ENCODE results near the gene GARIN3.
"Not testable (repeated sequence)": the region's sequence is repeated elsewhere in the genome, so short reads cannot be mapped to it uniquely, and the experiment has no call there.

GARIN3 gene

DNA sequence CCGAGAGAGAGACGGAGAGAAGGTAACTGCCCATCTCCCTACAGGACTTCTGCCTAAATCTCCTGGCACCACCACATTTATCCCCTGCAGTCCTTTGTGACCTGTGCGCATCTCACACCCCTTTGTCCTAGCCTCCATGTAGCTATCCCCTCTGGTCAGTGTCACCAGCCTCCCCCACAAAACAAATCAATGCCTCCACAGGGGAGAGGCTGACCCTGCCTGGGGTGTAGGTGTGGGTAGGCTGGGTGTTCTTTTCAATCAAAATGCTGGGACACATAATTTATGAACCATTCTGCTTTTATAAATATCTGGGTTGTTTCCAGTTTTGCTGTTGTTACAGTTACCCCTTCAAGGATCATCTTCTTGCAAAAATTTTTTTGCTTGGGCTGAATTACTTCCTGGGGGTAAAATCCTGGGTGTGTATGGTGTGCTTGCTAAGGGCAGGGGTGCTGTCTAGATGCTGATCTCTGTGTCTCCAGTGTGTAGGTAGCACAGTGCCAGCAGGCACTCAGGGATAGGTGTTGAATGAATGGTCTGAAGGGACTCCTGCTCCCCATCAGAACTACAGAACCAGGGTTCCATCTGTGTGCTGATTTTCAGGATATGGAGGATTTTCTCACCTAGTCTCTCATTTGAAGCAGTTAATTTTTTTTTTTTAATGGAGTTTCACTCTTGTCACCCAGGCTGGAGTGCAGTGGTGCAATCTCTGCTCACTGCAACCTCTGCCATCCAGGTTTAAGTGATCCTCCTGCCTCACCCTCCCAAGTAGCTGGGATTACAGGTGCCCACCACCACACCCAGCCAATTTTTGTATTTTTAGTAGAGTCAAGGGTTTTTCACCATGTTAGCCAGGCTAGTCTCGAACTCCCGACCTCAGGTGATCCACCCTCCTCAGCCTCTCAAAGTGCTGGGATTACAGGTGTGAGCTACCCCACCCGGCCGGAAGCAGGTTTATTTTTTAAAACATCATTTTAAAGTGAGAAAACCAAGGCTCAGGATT is at the start of gene GARIN3:
TSS of gene GARIN3 (minus strand) at position 51 of the 1,000 bp plus-strand sequence. CDS start 96 bp downstream, outside the sequence.
- no peaks in the 10 kb centered on the region for H3K36me3 Mint-ChIP-seq
- no peaks in the 10 kb centered on the region for H3K9me3 Mint-ChIP-seq (ENCODE audit: low read depth)
- H3K4me3 Mint-ChIP-seq = peak within 1 kb of the TSS; percentile 67
- peaks cover 74% of the 10 kb centered on the region for H3K4me1 Mint-ChIP-seq (ENCODE audit: low read depth)
- H3K27me3 Mint-ChIP-seq = no peaks in the 10 kb centered on the region
- peak within 1 kb of the TSS; percentile 83 for H3K27ac Mint-ChIP-seq

DNA sequence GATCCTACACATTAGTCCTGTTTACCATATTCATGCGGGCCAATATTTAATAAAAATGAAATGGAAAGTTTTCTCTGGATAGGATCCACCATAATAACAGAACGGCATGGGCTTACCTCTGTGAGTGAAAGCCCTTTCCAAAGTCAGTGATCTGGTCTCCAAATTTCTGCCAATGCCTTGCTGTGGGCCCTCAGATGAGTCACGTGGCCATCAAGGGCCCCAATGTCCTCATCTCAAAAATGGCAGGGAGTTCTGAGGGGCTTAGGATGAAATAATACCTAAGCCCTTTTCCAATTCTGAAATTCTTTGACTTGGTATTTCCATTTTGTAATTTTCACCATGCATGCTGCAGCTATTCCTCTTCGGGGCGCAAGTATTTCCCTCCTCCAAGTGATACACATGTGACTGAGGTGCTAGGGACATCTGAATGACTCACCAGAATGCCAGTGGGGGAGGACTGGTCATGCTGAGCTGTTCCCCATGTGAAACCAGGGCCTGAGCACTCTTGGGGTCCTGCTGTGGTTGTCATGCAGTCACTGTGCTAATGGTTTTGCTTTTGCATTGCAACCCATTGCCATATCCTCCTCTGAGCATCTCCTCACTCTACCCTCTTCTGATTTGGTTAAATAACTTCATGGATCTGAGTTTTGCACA is 49.6 kb upstream of the GARIN3 start:
- H3K9me3 Mint-ChIP-seq (ENCODE audit: low read depth) = no peaks in the 10 kb centered on the region
- H3K4me3 Mint-ChIP-seq = peak overlapping the region; percentile 82
- peaks cover 70% of the 10 kb centered on the region for H3K36me3 Mint-ChIP-seq
- H3K27ac Mint-ChIP-seq = peak overlapping the region; percentile 98
- H3K27me3 Mint-ChIP-seq = no peaks in the 10 kb centered on the region
- peaks cover 99% of the 10 kb centered on the region for H3K4me1 Mint-ChIP-seq (ENCODE audit: low read depth)

DNA sequence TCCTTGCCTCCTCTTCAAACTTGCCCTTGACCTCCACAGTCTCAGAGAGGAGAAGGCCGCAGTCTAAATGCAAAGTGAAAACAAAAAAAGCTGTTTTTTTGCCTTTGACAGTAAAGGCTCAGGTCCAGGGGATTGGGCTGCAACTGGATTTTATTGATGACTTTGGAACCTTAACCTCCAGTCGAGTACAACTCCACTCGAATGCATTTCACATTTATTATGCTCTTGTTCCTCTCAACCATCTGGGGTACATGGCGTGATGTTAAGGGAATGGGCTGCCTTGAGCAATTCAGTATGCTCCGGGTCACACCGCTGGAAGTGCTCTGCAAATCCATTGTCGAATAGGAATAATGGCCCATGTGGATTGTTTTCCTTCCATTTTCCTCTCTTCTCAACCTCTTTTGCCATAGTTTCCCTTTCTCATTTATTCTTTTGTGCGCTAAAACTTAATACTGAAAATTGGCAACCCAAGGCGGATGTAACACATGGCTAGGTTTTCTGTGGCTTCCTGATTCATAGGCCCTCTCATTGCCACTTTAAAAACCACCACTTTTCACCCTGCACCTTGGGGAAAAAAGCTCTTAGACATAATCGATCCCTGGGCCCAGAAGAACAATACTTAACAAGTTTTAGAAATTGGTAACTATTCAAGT is 48.9 kb upstream of the GARIN3 start:
- Mint-ChIP-seq H3K4me3 (peak overlapping the region; percentile 82), H3K9me3 (ENCODE audit: low read depth) (no peaks in the 10 kb centered on the region), H3K27ac (peak overlapping the region; percentile 98), H3K27me3 (no peaks in the 10 kb centered on the region), H3K36me3 (peaks cover 70% of the 10 kb centered on the region), H3K4me1 (ENCODE audit: low read depth) (peaks cover 97% of the 10 kb centered on the region)

GRCh38 chr5:157214415-157214814 is 48.4 kb upstream of the GARIN3 start:
- Mint-ChIP-seq H3K4me1 (ENCODE audit: low read depth) (peaks cover 96% of the 10 kb centered on the region), H3K27ac (peak overlapping the region; percentile 98), H3K36me3 (peaks cover 66% of the 10 kb centered on the region), H3K4me3 (peak overlapping the region; percentile 82), H3K9me3 (ENCODE audit: low read depth) (no peaks in the 10 kb centered on the region), H3K27me3 (no peaks in the 10 kb centered on the region)

DNA sequence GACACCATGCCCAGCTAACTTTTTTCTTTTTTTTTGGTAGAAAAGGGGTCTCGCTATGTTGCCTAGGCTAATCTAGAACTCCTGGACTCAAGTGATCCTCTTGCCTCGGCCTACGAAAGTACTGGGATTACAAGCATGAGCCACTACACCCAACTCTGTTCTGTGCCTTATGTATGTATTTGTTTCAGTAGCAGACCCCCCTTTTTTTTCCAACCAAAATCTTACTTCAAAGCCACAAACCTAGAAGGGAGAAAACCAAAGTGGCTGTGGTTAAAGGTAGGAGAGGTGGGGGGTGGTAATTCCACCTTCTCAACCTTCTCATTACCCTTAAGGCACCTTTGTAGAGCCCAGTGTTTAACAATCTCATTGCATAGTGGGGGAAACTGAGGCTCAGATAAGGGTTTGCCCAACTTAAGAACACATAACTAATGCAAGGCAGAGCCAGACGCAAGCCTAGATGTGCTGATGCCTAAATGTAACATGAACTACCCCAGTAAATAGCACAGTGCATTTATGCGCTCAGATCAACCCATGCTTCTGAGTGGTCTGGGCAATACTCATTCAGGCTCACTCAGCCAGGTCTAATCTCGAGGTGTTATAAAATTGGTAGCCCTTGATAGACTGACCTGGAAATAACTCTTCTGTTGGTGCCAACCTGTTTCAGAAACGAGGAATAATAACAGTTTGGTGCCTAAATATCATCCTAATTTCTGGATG is 47.6 kb upstream of the GARIN3 start:
- Mint-ChIP-seq H3K27me3 (no peaks in the 10 kb centered on the region), H3K9me3 (ENCODE audit: low read depth) (no peaks in the 10 kb centered on the region), H3K4me1 (ENCODE audit: low read depth) (peaks cover 96% of the 10 kb centered on the region), H3K36me3 (peaks cover 63% of the 10 kb centered on the region), H3K27ac (peak overlapping the region; percentile 98), H3K4me3 (peak overlapping the region; percentile 49)

DNA sequence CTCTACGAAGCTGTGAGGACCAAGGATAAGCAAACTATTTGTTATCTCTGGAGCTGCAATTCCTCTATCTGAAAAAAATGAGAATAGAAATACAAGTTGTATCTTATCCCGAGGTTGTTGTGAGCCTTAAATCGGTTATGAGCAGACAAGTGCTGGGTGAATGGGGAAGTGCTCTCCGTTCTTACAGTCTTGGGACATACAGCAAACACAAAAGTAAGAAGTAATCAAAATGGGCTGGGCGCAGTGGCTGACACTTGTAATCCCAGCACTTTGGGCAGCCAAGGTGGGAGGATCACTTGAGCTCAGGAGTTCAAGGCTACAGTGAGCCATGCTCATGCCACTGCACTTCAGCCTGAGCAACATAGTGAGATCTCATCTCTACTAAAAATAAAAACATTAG is 46.2 kb upstream of the GARIN3 start:
- Mint-ChIP-seq H3K4me3 (peak overlapping the region; percentile 49), H3K9me3 (ENCODE audit: low read depth) (no peaks in the 10 kb centered on the region), H3K36me3 (peaks cover 69% of the 10 kb centered on the region), H3K4me1 (ENCODE audit: low read depth) (peaks cover 96% of the 10 kb centered on the region), H3K27me3 (no peaks in the 10 kb centered on the region), H3K27ac (peak overlapping the region; percentile 98)

- H3K9me3 Mint-ChIP-seq (ENCODE audit: low read depth); H3K27me3 Mint-ChIP-seq: not testable (repeated sequence)
- peaks cover 93% of the 10 kb centered on the region for H3K4me1 Mint-ChIP-seq (ENCODE audit: low read depth)
- peaks cover 65% of the 10 kb centered on the region for H3K36me3 Mint-ChIP-seq
- peak overlapping the region; percentile 98 for H3K27ac Mint-ChIP-seq
- H3K4me3 Mint-ChIP-seq = peak overlapping the region; percentile 48
Observed at GRCh38 chr5:157210652-157211051, 44.6 kb upstream of the GARIN3 start.

DNA sequence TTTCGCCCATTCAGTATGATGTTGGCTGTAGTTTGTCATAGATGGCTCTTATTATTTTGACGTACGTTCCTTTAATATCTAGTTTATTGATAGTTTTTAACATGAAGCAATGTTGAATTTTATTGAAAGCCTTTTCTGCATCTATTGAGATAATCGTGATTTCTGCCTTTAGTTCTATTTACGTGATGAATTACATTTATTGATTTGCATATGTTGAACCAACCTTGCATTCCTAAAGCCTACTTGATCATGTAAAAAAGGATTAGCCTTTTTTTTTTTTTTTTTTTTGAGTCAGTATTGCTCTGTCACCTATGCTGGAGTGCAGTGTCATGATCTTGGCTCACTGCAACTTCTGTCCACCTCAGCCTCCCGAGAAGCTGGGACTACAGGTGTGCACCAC is 39.6 kb upstream of the GARIN3 start:
- H3K36me3 Mint-ChIP-seq = peaks cover 48% of the 10 kb centered on the region
- peak overlapping the region; percentile 95 for H3K27ac Mint-ChIP-seq
- no peaks in the 10 kb centered on the region for H3K9me3 Mint-ChIP-seq (ENCODE audit: low read depth)
- H3K4me3 Mint-ChIP-seq = peak overlapping the region; percentile 28
- H3K4me1 Mint-ChIP-seq (ENCODE audit: low read depth) = peaks cover 87% of the 10 kb centered on the region
- no peaks in the 10 kb centered on the region for H3K27me3 Mint-ChIP-seq

DNA sequence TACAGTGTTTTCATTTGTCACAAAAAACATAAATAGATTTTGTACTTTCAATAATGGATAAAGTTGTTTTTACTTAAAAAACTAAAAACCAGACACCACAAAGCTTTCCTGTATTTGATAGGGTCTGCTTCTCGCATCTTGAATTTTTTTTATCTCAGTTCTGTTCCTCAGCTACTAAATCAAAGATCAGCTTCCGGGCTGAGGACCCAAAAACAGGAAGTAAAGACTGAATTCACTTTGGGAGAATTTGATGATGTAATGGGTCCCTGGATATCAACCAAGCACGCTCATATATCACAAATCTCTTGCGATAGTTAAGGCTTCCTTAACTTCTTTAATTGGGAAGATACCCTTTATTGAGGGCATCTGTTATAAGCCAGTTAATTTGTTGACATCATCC is 38.7 kb upstream of the GARIN3 start:
- Mint-ChIP-seq H3K4me3 (peak overlapping the region; percentile 71), H3K4me1 (ENCODE audit: low read depth) (peaks cover 90% of the 10 kb centered on the region), H3K36me3 (peaks cover 46% of the 10 kb centered on the region)

GRCh38 chr5:157203417-157203816 is 37.4 kb upstream of the GARIN3 start:
- peaks cover 90% of the 10 kb centered on the region for H3K4me1 Mint-ChIP-seq (ENCODE audit: low read depth)
- H3K27ac Mint-ChIP-seq = peak overlapping the region; percentile 95
- no peaks in the 10 kb centered on the region for H3K27me3 Mint-ChIP-seq
- peaks cover 42% of the 10 kb centered on the region for H3K36me3 Mint-ChIP-seq
- peak overlapping the region; percentile 71 for H3K4me3 Mint-ChIP-seq
- H3K9me3 Mint-ChIP-seq (ENCODE audit: low read depth) = no peaks in the 10 kb centered on the region

More for the DNA sequence above, 38.7 kb upstream of the GARIN3 start:
- peak overlapping the region; percentile 95 for H3K27ac Mint-ChIP-seq
- no peaks in the 10 kb centered on the region for H3K9me3 Mint-ChIP-seq (ENCODE audit: low read depth)
- H3K27me3 Mint-ChIP-seq = no peaks in the 10 kb centered on the region

GRCh38 chr5:157201857-157202256 is 35.8 kb upstream of the GARIN3 start:
- Mint-ChIP-seq H3K4me1 (ENCODE audit: low read depth) (peaks cover 90% of the 10 kb centered on the region), H3K27me3 (no peaks in the 10 kb centered on the region), H3K9me3 (ENCODE audit: low read depth) (no peaks in the 10 kb centered on the region), H3K27ac (peak overlapping the region; percentile 95), H3K4me3 (peak overlapping the region; percentile 71), H3K36me3 (peaks cover 37% of the 10 kb centered on the region)

DNA sequence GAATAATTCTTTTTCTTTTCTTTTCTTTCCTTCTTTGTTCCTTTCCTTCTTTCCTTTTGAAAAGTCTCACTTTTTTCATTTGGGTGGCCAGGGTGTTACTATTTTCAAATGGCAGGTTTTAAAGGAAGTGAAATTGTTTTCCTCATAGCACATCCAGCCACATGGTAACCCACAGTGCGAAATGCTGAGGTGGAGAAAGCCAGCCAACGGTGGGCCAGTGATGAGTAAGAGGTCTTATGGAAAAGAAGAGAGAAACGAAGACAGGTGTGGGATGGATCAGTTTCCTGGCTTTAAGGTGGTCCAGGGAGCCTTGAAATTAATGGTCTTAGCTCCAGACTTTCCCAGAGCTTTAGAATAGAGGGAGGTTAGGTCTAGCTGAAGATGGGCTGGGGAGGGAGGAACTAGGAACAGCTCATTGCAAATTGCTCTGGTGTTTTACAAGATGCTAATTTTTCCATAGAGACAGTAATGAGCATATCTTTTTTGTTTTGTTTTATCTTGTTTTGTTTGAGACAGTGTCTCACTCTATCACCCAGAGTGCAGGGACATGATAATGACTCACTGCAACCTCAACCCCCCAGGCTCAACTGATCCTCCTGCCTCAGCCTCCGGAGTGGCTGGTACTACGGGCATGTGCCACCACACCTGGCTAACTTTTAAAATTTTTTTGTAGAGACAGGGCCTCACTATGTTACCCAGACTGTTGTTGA is 32.4 kb upstream of the GARIN3 start:
- H3K4me1 Mint-ChIP-seq (ENCODE audit: low read depth) = peaks cover 95% of the 10 kb centered on the region
- H3K4me3 Mint-ChIP-seq = peak overlapping the region; percentile 83
- H3K36me3 Mint-ChIP-seq = peaks cover 32% of the 10 kb centered on the region
- peak overlapping the region; percentile 99 for H3K27ac Mint-ChIP-seq
- no peaks in the 10 kb centered on the region for H3K27me3 Mint-ChIP-seq
- H3K9me3 Mint-ChIP-seq (ENCODE audit: low read depth) = no peaks in the 10 kb centered on the region

DNA sequence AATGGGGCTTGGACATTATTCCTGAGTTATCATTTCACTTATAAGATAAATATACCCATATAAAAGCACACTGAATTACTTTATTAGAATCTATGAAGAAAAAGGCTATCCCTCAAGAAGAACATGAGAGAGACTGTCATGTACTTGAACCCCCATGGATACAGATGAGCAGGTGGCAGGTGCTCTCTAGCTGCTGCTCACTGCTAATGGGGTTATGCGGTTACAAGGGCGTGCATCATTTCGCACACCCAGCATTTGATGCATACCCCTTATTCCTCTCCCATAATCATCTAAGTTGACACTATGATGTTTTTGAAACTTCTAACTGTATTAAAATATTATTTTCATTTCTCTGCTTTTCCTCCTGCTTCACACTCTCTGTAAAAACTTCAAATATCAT is 31.0 kb upstream of the GARIN3 start:
- no peaks in the 10 kb centered on the region for H3K9me3 Mint-ChIP-seq (ENCODE audit: low read depth)
- peaks cover 94% of the 10 kb centered on the region for H3K4me1 Mint-ChIP-seq (ENCODE audit: low read depth)
- H3K36me3 Mint-ChIP-seq = peaks cover 35% of the 10 kb centered on the region
- H3K27ac Mint-ChIP-seq = peak overlapping the region; percentile 99
- H3K27me3 Mint-ChIP-seq = no peaks in the 10 kb centered on the region
- H3K4me3 Mint-ChIP-seq = peak overlapping the region; percentile 70

- H3K27me3 Mint-ChIP-seq = no peaks in the 10 kb centered on the region
- H3K27ac Mint-ChIP-seq = peak overlapping the region; percentile 99
- peak overlapping the region; percentile 70 for H3K4me3 Mint-ChIP-seq
- H3K9me3 Mint-ChIP-seq (ENCODE audit: low read depth) = no peaks in the 10 kb centered on the region
- H3K4me1 Mint-ChIP-seq (ENCODE audit: low read depth) = peaks cover 94% of the 10 kb centered on the region
- H3K36me3 Mint-ChIP-seq = peaks cover 40% of the 10 kb centered on the region
Observed at GRCh38 chr5:157196045-157196444, 30.0 kb upstream of the GARIN3 start.
